HG03575 (cell line): ENCODE data around the gene LAMA5.

Experiments
- ATAC-seq: cut with Tn5 transposase; IDR thresholded peaks from one replicate; pipeline ENCODE4 v1.9.1; 2021; ENCODE audit not compliant: unreplicated experiment, insufficient number of reproducible peaks, low FRiP score; ENCODE audit errors: extremely low read depth

The LAMA5 gene

DNA sequence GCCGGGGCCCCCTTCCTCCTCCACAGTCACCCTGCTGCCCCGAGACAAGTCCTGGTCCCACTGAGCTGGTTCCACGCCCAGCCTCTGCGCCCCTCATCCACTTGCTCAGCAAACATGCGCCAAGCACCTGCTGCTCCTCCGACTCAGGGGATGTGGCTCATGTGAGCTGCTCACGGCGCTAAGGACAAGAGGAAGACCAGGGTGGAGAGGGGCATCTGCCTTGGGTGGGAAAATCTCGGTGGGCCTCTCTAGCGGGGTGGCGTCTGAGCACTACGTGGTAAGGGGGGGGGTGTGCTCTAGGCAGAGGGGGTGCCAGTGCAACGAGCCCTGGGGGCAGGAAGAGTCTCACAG, 4.5 kb downstream of the LAMA5 start:
- ATAC-seq, result no peak

DNA sequence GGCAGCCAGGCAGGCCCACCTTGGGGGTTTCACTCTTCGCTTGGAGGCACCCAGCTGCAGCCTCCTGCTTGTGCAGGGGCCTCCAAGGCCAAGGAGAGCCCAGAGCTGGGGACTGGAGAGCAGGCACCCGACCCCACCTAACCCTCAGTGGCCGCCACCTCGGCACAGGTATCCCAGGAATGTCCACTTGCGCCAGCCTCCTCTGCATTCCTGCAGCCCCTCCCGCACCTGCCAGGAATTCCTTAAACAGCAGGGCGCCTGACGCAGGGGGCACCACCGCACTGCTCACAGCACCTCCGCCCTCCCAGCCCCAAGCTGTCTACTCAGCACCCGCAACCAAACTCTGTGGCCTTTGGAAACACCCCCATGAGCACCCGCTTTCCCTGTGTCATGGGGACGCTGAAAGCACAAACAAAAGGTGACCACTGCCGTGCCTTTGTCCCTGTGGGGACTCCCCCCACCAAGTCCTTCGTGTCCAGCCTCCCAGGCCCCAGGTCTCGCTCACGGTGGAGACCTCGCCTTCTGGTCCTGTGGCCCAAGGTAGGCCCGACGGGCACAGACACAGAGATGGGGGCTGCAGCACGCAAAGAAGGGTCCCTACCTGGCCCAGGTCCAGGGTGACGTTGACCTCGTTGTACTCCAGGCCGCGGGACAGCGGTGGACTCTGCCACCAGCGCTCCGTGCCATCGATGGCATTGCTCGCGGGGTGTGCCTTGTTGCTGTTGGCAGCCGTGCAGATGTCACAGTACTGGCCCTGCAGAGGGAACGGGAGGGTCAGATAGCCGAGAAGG, 5.1 kb downstream of the LAMA5 start:
- ATAC-seq, result no peak

DNA sequence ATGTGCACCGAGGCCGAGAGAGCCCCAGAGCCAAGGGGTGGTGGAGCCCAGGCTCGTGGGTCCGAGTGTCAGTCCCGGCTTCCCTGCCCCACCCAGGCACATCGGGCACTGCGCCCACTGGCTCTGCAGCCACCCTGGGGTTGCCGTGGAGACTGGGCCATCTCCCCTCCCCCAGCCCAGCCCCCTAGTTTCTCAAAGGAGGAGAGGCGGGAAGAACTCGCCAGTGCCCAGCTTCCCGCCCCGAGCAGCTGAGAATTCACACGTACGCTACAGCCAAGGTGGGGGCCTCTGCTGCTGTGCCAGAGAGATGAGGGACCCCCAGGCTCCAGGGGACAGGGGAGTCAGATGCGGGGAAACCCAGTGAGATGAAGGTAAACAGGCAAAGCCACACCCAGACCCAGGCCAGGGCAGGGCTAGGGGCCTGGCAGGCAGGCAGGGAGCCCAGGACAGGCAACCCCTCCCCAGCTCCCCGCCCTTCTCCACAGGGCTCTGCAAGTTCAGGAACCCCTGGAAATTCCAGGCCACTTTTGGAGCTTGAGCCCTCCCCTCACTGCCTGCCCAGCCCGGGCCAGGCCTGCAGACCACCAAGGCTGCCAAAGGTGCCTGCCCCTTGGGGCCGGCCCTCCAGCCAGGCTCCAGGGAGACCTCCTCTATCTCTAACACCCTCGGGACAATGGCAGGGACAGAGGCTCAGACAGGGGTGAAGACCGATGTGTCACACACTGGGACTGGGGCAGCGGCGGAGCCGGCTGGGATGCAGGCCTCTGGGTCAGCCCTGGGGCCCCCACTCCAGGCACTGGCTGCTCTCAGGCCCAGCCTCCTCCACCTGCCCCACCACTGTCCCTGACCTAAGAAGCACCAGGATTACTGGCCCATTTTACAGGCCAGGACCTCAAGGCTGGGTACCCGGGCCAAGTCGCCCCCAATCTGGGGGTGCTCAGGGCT, 6.0 kb downstream of the LAMA5 start:
- no peak for ATAC-seq

DNA sequence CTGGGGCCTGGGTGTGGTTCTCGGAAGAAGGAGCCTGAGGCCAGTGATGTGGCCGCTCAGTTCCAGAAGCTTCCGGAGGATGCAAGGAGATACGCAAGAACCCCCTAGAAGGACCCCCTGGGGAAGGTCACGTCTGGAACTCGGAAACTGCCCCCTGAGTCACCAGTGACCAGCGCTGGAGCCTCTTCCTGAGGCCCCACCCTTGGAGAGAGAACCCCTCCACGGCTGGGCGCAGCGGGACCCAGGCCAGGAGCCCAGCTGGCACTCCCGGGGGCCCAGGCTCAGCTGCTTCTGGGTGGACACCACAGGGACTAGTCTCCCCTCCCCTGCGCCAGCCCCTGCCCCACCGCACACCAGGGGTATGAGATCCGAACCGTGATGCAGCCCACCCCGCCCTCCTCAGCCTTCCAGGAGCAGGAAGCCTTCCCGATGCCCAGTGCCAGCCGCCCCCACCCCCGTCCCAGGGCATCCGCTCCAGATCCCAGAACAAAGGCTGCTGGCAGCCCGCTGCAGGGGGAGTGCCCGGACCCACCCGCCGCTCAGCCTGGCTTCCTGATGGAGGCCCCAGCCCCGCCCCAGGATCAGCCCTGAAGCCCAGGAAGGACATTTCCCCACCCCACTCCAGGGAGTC, 7.5 kb downstream of the LAMA5 start:
- no peak for ATAC-seq

DNA sequence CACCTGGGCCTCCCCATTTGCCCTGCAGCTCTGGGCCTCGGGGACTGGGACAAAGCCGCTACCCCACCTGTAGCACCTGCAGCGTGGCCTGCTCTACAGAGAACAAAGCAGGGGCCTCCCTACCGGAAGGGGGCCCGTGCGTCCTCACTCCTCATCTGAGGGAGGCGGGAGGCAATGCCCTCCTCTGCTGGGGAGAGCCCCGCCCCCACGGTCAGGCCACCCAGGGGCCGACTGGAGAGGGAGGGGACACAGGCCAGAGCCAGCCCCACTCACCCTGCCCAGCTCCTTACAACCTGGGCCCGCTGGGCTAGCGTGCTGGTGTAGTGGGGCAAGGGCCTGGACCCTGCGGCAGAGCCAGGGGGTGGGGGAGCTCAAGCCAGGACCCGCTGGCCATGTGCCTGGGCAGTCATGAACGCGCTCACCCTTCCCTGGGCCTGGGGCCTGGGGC, 8.0 kb downstream of the LAMA5 start:
- no peak for ATAC-seq

DNA sequence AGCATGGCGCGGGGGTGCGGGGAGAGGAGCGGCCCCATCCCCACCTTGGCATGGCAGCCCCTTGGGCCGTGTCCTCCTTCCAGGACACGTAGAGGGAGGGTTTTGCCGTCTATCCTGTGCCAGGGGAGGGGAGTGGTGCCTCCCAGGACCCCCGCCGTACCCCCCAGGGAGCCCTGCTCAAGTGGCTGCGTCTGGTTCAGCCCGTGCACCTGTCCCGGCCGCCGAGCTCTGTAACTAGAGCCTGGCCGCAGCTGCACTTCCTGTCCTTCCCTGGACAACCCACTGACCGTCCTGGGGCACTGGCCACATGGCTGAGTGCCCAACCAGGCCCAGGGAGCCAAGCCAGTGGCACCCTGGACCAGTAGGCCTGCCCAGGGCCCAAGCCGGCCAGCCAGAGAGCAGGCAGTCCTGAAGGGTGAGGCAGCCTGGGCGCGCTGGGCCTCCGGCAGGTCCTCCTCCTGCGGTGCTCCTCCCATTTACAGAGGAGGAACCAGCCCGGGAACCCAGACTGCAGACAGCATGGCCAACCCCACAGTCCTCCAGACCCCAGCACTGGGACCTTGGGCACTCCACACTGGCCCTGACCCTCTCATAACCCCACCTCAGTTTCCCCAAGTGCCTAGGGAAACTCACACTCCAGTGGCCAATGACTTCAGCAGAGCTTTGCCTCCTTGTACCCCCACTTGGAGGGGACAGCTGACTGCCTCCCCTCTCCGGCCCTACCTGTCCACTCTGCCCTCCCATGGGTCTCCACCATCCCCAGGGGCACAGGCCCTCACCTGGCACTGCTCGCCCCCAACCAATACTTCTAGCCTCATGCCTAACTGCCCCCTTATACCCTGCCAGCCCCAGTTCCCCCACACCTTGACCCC, 8.7 kb downstream of the LAMA5 start:
- ATAC-seq, result no peak

DNA sequence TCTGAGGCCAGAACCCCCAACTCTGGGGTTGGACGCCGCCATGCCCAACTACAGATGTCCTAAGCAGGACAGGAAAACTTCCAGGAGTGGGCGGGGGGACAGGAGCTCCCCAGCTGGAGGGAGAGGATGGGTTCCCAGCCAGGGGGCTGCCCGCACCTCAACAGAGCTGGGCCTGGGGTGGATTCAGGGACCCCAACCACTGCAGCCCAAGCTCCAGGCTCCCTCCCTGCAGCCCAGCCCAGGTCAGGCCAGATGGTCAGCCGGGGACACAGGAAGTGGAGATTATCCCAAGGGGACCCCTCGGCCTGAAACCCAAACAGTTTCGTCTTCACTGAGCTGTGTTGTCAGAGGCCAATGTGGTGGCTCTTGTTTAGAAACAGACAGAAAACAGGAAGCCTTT, 9.4 kb downstream of the LAMA5 start:
- ATAC-seq, result no peak

DNA sequence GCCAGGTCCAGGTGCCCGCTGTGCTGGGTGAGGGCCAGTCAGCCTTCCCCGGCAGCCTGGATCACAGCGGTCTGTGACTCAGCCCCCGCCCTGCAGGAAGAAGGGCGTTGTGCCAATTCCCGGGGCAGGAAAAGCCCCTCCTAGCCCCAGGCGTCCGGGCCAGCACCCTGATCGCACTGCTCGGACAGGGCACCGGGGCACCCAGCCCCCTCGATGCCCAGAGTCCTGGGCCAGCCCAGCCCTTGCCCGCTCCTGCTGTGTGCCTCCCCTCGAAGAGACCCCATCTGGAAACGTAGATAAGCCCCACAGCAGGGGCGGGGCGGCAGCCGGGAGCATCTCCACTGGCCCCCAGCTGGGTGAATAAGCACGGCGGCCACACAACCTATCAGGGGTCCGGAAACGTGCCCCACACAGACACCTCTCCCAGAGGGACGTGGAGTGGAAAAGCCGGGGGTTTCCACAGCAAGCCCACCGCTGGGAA, 9.9 kb downstream of the LAMA5 start:
- ATAC-seq, result no peak

DNA sequence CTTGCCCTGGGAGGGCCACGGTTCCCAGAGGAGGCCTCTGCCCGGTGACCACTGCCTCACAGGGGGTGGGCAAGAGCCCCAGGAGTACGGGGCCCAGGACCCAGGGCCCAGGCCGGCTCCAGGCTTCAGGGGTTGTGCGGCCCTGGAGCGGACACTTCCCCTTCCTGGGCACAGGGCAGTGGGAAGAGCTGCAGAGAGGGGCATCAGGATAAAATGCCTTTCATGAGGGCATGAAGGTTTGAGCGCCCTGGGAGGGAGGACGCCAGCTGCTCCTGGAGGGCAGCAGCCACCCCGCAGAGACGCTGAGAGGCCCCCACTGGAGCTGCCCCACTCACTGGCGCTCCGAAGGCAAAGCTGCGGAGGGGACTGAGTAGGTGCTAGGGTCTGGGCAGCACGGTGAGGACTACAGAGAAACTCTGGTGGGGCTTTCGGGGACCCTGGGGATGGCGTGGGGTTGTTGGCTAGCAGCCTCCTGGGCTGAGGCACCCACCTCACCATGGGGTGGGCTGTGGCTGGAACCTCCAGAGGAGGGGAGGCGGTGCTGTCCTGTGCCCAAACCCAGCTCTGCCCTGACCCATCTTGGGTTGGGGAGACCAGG, 10.4 kb downstream of the LAMA5 start:
- ATAC-seq, result no peak

DNA sequence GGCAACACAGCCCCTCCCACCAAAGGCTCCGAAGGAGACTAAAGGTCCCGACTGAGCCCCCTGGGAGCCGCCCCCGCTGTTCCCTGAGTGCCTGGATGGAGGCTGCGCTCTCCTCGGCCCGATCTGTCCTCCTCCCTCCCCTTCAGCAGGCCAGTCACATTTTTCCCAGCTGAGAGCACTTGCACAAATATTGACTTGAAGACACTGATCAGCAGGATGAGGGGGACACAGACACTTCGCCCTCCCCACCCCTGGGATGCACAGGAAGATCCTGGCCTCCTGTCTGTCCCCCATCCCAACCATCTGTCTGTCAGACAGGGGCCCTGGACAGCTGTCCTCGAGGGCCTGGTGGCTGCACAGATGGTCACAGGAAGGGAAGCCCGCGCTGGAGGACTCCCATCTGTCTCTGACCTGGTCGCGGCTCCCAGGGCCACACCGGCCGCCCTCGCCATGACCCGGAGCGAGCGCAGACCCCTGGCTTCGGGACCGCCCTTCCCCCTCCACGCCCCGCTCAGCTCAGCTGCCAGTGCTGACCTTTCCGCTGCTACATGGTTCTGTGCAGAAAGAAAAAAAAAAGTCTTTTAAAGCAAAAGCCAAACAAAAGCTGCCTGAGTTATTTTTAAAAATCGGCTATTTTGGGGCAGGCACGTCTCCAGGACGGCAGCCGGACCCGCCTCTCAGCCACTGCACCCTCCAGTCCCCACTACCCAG, 11.1 kb downstream of the LAMA5 start:
- ATAC-seq, result no peak

DNA sequence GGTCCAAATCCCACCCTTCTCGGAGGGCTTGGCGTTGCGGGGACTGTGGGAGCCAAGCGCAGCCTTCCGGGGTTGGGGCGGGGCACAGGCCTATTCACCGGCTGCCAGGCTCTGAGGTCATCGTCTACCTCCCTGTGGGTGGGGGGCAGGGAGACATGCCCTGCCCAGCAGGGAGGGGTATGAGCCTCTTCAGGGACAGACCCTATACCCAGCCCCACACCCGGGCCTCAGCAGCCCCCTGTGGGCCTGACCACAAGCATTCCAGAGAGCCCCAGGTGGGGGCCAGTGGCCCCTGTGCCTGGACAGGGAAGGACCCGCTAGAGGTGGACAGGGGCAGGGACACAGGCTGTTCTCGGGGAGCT, 11.6 kb downstream of the LAMA5 start:
- ATAC-seq, result no peak

DNA sequence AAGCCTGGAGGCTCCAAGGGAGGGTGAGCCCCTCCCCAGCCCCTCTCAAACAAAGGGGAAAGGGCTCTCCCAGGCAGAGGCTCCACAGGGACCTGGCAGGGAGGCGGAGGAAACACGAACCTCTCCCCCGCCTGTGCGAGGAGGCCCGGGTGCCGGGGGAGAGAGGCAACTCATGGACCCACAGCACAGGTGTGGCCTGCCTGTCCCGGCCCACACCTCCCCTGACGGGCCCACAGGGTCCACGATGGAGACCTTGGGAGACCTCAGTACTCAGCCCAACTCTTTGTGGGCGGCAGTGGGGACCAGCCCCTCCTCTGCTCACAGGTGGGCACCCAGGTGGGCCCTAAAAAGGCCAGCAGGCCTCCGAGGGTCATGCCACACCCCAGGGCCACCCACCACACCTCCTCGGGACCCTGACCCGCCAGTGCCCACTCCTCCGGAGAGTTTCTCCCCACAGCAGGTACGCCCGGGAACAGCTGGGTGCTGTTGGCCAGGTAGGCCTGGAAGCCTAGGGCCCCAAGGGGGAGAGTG, 12.2 kb downstream of the LAMA5 start:
- no peak for ATAC-seq

DNA sequence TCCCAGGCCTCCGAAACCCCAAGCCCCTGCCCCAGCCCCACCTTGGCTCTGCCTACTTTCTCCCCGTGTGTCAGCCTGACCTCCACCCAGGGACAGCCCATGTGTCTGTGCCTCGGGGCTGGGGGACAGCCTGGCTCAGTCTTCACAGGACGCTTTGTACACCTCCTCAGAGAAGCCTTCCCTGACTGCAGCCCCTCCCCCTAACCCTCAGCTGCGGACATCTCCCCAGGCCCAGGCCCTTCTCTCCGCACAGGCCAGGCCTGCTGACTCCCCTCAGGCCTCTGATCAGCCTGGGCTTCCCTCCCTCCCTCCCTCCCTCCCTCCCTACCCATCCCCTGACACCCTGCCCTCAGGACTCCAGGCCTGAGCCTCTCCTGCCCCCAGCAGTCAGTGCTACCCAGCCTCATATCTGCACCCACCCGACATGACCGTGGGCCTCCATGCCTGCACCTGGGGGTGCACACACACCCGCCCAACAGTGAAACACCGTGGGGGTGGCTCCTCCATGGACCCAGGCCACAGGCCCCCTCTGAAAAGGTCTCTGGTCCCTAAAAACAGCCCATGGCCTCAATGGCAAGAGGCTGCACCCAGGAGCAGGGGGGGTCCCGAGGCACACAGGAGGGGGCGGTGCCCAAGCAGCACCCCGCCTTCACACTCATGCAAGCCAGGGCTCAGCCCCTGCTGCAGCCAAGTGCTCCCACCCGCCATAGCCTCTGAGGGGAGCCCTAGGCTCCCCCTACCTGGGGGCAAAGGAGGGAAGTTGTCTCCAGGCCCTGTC, 12.9 kb downstream of the LAMA5 start:
- ATAC-seq, result no peak

DNA sequence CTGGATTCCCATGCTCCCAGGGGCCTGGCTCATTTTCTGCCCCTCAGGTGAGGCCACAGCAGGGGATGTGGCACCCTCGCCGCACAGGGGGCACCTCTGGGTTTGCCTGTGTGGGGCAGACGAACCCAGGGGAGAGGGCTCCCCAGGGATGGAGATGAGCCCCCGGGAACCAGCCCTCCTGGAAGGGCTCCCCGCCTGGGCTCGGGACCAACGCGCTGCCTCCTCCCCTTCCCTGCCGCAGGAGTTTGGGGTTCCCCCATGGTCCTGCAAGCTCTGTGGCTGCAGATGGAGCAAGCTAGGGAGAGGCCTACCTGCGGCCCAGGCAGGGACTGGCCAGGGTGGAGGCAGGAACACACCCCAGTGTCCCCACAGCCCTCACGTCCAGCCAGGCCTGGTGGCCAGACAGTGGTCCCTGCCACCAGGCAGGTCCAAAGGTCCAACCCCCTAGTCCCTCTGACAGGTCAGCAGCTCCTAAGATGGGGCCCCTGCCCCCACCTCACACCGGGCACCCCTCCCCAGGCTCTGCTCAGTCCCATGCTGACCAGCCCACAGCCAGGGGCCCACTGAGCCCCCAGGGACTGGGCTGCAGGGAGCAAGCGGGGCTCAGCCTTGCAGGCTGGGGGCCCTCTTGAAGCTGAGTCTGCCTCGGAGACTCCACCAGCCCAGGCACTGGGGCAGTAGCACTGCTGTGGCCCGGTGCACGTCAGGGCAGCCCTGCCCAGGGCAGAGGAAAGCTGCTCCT, 13.7 kb downstream of the LAMA5 start:
- no peak for ATAC-seq

DNA sequence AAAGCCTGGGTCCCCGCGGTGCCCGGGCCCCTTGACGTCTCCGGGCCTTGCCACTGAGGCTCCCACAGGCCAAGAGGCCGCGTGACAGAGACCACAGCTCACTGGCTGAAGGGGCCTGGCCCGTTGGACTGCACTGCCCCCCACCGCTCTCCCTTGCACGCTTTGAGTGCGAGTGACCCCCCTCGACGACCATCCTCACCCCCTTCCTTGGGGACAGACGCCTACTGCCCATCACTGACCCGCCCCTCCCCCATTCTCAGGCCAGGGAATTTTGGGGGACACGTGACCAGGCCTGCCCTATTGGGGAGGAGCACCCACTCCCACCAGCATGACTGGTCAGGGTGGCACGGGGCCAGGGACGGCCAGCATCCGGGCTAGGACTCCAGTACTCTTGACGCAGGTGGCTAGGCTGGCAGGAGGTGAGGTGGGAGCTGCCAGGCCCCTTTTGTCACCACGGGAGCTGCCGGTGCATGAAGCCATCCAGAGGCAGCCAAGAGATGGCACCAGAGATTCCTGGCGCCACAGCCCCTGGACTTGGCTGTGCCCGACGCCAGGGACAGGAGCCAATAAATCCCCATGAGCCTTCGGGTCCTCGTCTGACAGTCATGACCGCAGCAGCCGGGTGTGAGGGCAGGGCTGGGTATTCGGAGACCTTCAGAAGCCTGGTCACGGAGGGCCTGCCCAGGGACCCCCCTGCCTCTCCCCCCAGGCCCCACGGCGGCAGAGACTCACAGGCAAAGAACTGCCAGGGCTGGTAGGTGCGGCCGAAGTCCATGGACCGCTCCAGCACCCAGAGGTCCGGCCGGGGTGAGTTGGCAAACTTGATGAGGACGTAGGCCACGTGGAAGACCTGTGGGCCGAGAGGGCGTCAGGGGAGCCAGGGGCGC, 14.5 kb downstream of the LAMA5 start:
- ATAC-seq, result no peak
